Astrocyte (in vitro differentiated cells and primary cell): ENCODE data around the gene SMARCB1. TPM values are rescaled to one million over a fixed set of nuclear protein-coding genes. Genes with fewer than 3 reads are reported as not detected.

Experiments
- DNase-seq: peaks from one replicate; pipeline ENCODE4 v3.0.0-alpha.2; 2010; ENCODE audit warnings: low read depth
- FAIRE-seq: peaks from 2 replicates; lab custom pipeline; 2011; peaks lifted over from hg19 to GRCh38; lab: Jason Lieb, UNC
- H2AFZ ChIP-seq: 2 replicates; pipeline ENCODE4 v1.6.0; 2012; ENCODE audit warnings: low read depth, low read length, inconsistent platforms
- H3K27ac ChIP-seq: 2 replicates; pipeline ENCODE4 v1.5.1; 2011; ENCODE audit warnings: low read depth, low read length, inconsistent platforms
- H3K27me3 ChIP-seq: 2 replicates; pipeline ENCODE4 v1.6.0; 2011; ENCODE audit warnings: low read length, inconsistent platforms; ENCODE audit not compliant: insufficient read depth
- H3K36me3 ChIP-seq: 2 replicates; pipeline ENCODE4 v1.5.1; 2011; ENCODE audit warnings: low read length, inconsistent platforms; ENCODE audit not compliant: insufficient read depth
- H3K4me1 ChIP-seq: 2 replicates; pipeline ENCODE4 v1.5.1; 2011; ENCODE audit warnings: low read length, inconsistent platforms; ENCODE audit not compliant: insufficient read depth
- H3K4me2 ChIP-seq: 2 replicates; pipeline ENCODE4 v1.6.0; 2012; ENCODE audit warnings: low read length, inconsistent platforms
- H3K4me3 ChIP-seq: 2 replicates; pipeline ENCODE4 v1.5.1; 2011; ENCODE audit warnings: low read depth, mild to moderate bottlenecking, low read length, inconsistent platforms; ENCODE audit not compliant: insufficient read depth
- H3K79me2 ChIP-seq: 2 replicates; pipeline ENCODE4 v1.6.0; 2012; ENCODE audit warnings: mild to moderate bottlenecking, low read length, inconsistent platforms; ENCODE audit not compliant: insufficient read depth
- H3K9ac ChIP-seq: 2 replicates; pipeline ENCODE4 v1.6.0; 2012; ENCODE audit warnings: mild to moderate bottlenecking, low read length, inconsistent platforms
- H3K9me3 ChIP-seq: 2 replicates; pipeline ENCODE4 v1.5.1; 2012; ENCODE audit warnings: low read depth, mild to moderate bottlenecking, low read length, inconsistent platforms; ENCODE audit not compliant: insufficient read depth
- H4K20me1 ChIP-seq: 2 replicates; pipeline ENCODE4 v1.6.0; 2012; ENCODE audit warnings: low read length, inconsistent platforms; ENCODE audit not compliant: insufficient read depth
- H3K27ac Mint-ChIP-seq: one replicate; pipeline ENCODE4 v1.8.0; 2021; ENCODE audit warnings: mild to moderate bottlenecking, mixed read lengths; ENCODE audit not compliant: unreplicated experiment
- H3K27me3 Mint-ChIP-seq: one replicate; pipeline ENCODE4 v1.8.0; 2021; ENCODE audit warnings: low read depth, mixed read lengths; ENCODE audit not compliant: unreplicated experiment
- H3K36me3 Mint-ChIP-seq: one replicate; pipeline ENCODE4 v1.8.0; 2021; ENCODE audit warnings: low read depth, mixed read lengths; ENCODE audit not compliant: unreplicated experiment
- H3K4me1 Mint-ChIP-seq: one replicate; pipeline ENCODE4 v1.8.0; 2021; ENCODE audit warnings: low read depth, mixed read lengths; ENCODE audit not compliant: unreplicated experiment
- H3K4me3 Mint-ChIP-seq: one replicate; pipeline ENCODE4 v1.8.0; 2021; ENCODE audit warnings: mild to moderate bottlenecking, moderate library complexity, mixed read lengths; ENCODE audit not compliant: unreplicated experiment
- H3K9me3 Mint-ChIP-seq: one replicate; pipeline ENCODE4 v1.8.0; 2021; ENCODE audit warnings: mild to moderate bottlenecking, mixed read lengths; ENCODE audit not compliant: unreplicated experiment
- CTCF ChIP-seq: IDR thresholded peaks from 2 replicates; pipeline ENCODE4 v1.5.1; 2011; ENCODE audit warnings: low read depth, mild to moderate bottlenecking, inconsistent platforms, low read length, moderate library complexity; ENCODE audit not compliant: insufficient read depth
- EZH2 ChIP-seq: IDR thresholded peaks from 2 replicates; pipeline ENCODE4 v1.6.1; 2012; ENCODE audit warnings: mild to moderate bottlenecking, low read length, inconsistent platforms; ENCODE audit not compliant: insufficient read depth
- total RNA-seq: library from RNA; stranded (reverse); gene quantifications from 2 replicates; pipeline ENCODE4 v1.2.1, GENCODE V29; 2021

The SMARCB1 gene
- total RNA-seq, 1 donor from 2014 or later = 91.3 TPM

- TF ChIP-seq CTCF (no peak), EZH2 (no peak)
- Histone ChIP-seq H2AFZ (no peak overlapping the region), H3K4me1 (peaks cover 7% of the 10 kb centered on the region), H3K9me3 (no peaks in the 10 kb centered on the region), H3K4me2 (no peak overlapping the region), H4K20me1 (peaks cover under 1% of the 10 kb centered on the region), H3K4me3 (no peak overlapping the region), H3K79me2 (no peaks in the 10 kb centered on the region), H3K9ac (no peak overlapping the region), H3K27me3 (no peaks in the 10 kb centered on the region), H3K27ac (no peak overlapping the region), H3K36me3 (no peaks in the 10 kb centered on the region)
- Mint-ChIP-seq H3K9me3 (no peaks in the 10 kb centered on the region), H3K4me3 (no peak overlapping the region), H3K27ac (no peak overlapping the region), H3K27me3 (peaks cover 19% of the 10 kb centered on the region), H3K36me3 (peaks cover 9% of the 10 kb centered on the region), H3K4me1 (peaks cover 16% of the 10 kb centered on the region)
- DNase-seq (no peak), FAIRE-seq (no peak)
Observed at GRCh38 chr22:23778577-23778900, 8.2 kb upstream of the SMARCB1 start.

DNA sequence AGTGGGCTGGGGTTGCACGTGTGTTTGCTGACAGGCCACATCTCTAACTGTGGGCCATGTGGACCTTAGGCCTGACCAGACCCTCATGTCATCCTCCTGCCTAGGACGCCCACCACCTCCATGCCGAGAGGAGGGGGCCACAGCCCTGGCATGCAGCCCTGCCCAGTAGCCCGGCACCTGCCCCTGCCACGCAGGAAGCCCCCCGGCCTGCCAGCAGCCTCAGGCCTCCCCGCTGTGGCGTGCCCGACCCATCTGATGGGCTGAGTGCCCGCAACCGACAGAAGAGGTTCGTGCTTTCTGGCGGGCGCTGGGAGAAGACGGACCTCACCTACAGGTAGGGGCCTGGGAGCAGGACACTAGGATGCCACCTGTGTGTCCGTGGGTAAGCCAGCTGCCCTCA, 7.7 kb upstream of the SMARCB1 start:
- Histone ChIP-seq H3K9me3 (no peaks in the 10 kb centered on the region), H3K36me3 (no peaks in the 10 kb centered on the region), H3K9ac (no peak overlapping the region), H3K27ac (no peak overlapping the region), H3K27me3 (no peaks in the 10 kb centered on the region), H3K4me1 (peaks cover 12% of the 10 kb centered on the region), H3K4me3 (no peak overlapping the region), H2AFZ (no peak overlapping the region), H4K20me1 (no peaks in the 10 kb centered on the region), H3K4me2 (no peak overlapping the region), H3K79me2 (no peaks in the 10 kb centered on the region)
- Mint-ChIP-seq H3K36me3 (peaks cover 9% of the 10 kb centered on the region), H3K27me3 (peaks cover 18% of the 10 kb centered on the region), H3K27ac (no peak overlapping the region), H3K4me3 (no peak overlapping the region), H3K4me1 (peaks cover 16% of the 10 kb centered on the region), H3K9me3 (no peaks in the 10 kb centered on the region)
- DNase-seq (no peak), FAIRE-seq (no peak)
- TF ChIP-seq EZH2 (no peak), CTCF (no peak)

DNA sequence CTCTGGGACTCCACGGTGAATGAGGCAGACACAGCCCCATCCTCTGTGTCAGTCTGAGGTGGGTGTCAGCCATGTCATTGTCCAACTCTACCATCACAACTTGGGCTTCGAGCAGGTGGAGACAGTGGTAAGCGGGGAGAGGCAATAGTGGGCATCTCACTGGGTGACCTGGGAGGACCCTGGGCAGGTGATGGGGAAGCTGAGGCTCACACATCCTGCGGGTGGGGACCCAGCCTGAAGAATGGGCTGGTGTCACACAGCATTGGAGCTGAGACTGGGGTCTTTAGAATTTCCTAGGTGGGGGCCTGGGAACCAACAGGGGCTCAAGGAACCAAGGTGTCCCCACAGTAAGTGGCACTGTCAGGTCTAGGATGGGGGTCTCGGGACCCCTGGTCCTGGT, 7.0 kb upstream of the SMARCB1 start:
- Histone ChIP-seq H3K27ac (no peak overlapping the region), H3K4me3 (no peak overlapping the region), H3K27me3 (no peaks in the 10 kb centered on the region), H3K4me1 (peaks cover 18% of the 10 kb centered on the region), H2AFZ (no peak overlapping the region), H3K36me3 (no peaks in the 10 kb centered on the region), H3K9ac (no peak overlapping the region), H3K79me2 (no peaks in the 10 kb centered on the region), H3K4me2 (no peak overlapping the region), H3K9me3 (no peaks in the 10 kb centered on the region), H4K20me1 (no peaks in the 10 kb centered on the region)
- Mint-ChIP-seq H3K4me3 (no peak overlapping the region), H3K9me3 (no peaks in the 10 kb centered on the region), H3K4me1 (peaks cover 17% of the 10 kb centered on the region), H3K36me3 (peaks cover 9% of the 10 kb centered on the region), H3K27me3 (peaks cover 16% of the 10 kb centered on the region), H3K27ac (no peak overlapping the region)
- no peak for FAIRE-seq
- TF ChIP-seq CTCF (no peak), EZH2 (no peak)
- no peak for DNase-seq
